ENCODE results near the gene XG.

- TF ChIP-seq CTCF (IDR thresholded peaks at IDR 0.05; ENCODE audit: low read depth, low read length) (no peak), POLR2A (IDR thresholded peaks at IDR 0.05; ENCODE audit: extremely low read depth, insufficient read length) (no peak)
Measured at GRCh38 chrX:2831471-2832228, 79.8 kb downstream of the XG start.
